ENCODE measurements around the gene KRTAP10-11.
"Not testable (repeated sequence)": the region's sequence is repeated elsewhere in the genome, so short reads cannot be mapped to it uniquely, and the experiment has no call there.

The KRTAP10-11 gene

GRCh38 chr21:44615466-44615865, 30.7 kb upstream of the KRTAP10-11 start:
- no peak for DNase-seq

- no peak for DNase-seq
Measured at GRCh38 chr21:44615911-44616590, 30.2 kb upstream of the KRTAP10-11 start.

GRCh38 chr21:44616591-44616926, 29.7 kb upstream of the KRTAP10-11 start:
- DNase-seq = no peak

GRCh38 chr21:44617071-44617501, 29.1 kb upstream of the KRTAP10-11 start:
- DNase-seq = no peak

- no peak for DNase-seq
Measured at GRCh38 chr21:44618504-44618903, 27.7 kb upstream of the KRTAP10-11 start.

- DNase-seq = no peak
Measured at GRCh38 chr21:44618909-44619308, 27.3 kb upstream of the KRTAP10-11 start.

GRCh38 chr21:44619886-44620285, 26.3 kb upstream of the KRTAP10-11 start:
- no peak for DNase-seq

- DNase-seq = no peak
Measured at GRCh38 chr21:44623575-44623974, 22.6 kb upstream of the KRTAP10-11 start.

- DNase-seq = no peak
Measured at GRCh38 chr21:44625756-44626155, 20.5 kb upstream of the KRTAP10-11 start.

GRCh38 chr21:44626262-44626661, 20.0 kb upstream of the KRTAP10-11 start:
- no peak for DNase-seq

- no peak for DNase-seq
Measured at GRCh38 chr21:44626673-44627143, 19.5 kb upstream of the KRTAP10-11 start, which contains the start of gene KRTAP10-9. TSS of gene KRTAP10-9 (plus strand) at chr21:44627093. CDS start at chr21:44627172, 79 bp downstream.

GRCh38 chr21:44627181-44627822, 18.9 kb upstream of the KRTAP10-11 start:
- DNase-seq = not testable (repeated sequence)

- DNase-seq = not testable (repeated sequence)
Measured at GRCh38 chr21:44627831-44628233, 18.4 kb upstream of the KRTAP10-11 start.

- no peak for DNase-seq
Measured at GRCh38 chr21:44628707-44629391, 17.4 kb upstream of the KRTAP10-11 start.

- DNase-seq = no peak
Measured at GRCh38 chr21:44630440-44630839, 15.8 kb upstream of the KRTAP10-11 start.

GRCh38 chr21:44632067-44632466, 14.1 kb upstream of the KRTAP10-11 start:
- no peak for DNase-seq

GRCh38 chr21:44636209-44637017, 9.8 kb upstream of the KRTAP10-11 start:
- no peak for DNase-seq

GRCh38 chr21:44637018-44637850, 9.0 kb upstream of the KRTAP10-11 start, which contains the start of gene KRTAP10-10:
TSS of gene KRTAP10-10 (plus strand) at chr21:44637356. CDS start at chr21:44637418, 62 bp downstream.
- no peak for DNase-seq

GRCh38 chr21:44637851-44638348, 8.3 kb upstream of the KRTAP10-11 start:
- not testable (repeated sequence) for DNase-seq

GRCh38 chr21:44638506-44639330, 7.5 kb upstream of the KRTAP10-11 start:
- DNase-seq = not testable (repeated sequence)

- no peak for DNase-seq
Measured at GRCh38 chr21:44639331-44639655, 6.9 kb upstream of the KRTAP10-11 start.
